Amniotic epithelial cell (primary cell): ENCODE results near the gene LCN12.

Source experiments
- DNase-seq: peaks from one replicate; pipeline ENCODE4 v3.0.0-alpha.2; 2010; ENCODE audit warnings: low read depth

The LCN12 gene

GRCh38 chr9:136951541-136952320 lies at the start of gene LCN12:
Gene LCN12, plus strand, starts transcription at chr9:136952273. Its CDS starts 55 bp downstream, at chr9:136952328.
- no peak for DNase-seq

GRCh38 chr9:136903041-136903554 lies 49.0 kb upstream of the LCN12 start:
- DNase-seq: no peak

- no peak for DNase-seq
Measured at GRCh38 chr9:136906266-136906665, 45.8 kb upstream of the LCN12 start.

- no peak for DNase-seq
Measured at GRCh38 chr9:136907011-136907914, 44.8 kb upstream of the LCN12 start.

- DNase-seq: no peak
Measured at GRCh38 chr9:136910197-136910900, 41.7 kb upstream of the LCN12 start.

GRCh38 chr9:136910901-136911245 lies 41.2 kb upstream of the LCN12 start:
- DNase-seq: no peak

- no peak for DNase-seq
Measured at GRCh38 chr9:136913701-136914438, 38.2 kb upstream of the LCN12 start.

- DNase-seq: no peak
Measured at GRCh38 chr9:136915632-136916329, 36.3 kb upstream of the LCN12 start.

GRCh38 chr9:136916330-136917184 lies 35.5 kb upstream of the LCN12 start:
- DNase-seq: no peak

- DNase-seq: no peak
Measured at GRCh38 chr9:136917902-136918301, 34.2 kb upstream of the LCN12 start.

- no peak for DNase-seq
Measured at GRCh38 chr9:136920069-136920468, 32.0 kb upstream of the LCN12 start.

- no peak for DNase-seq
Measured at GRCh38 chr9:136920734-136921231, 31.3 kb upstream of the LCN12 start.

- no peak for DNase-seq
Measured at GRCh38 chr9:136921307-136921706, 30.8 kb upstream of the LCN12 start.

- no peak for DNase-seq
Measured at GRCh38 chr9:136921718-136922117, 30.4 kb upstream of the LCN12 start.

GRCh38 chr9:136922540-136922939 lies 29.5 kb upstream of the LCN12 start:
- DNase-seq: no peak

- no peak for DNase-seq
Measured at GRCh38 chr9:136923881-136924280, 28.2 kb upstream of the LCN12 start.

GRCh38 chr9:136925414-136926153 lies 26.5 kb upstream of the LCN12 start:
- DNase-seq: no peak

GRCh38 chr9:136926154-136926704 lies 25.8 kb upstream of the LCN12 start:
- DNase-seq: no peak

- no peak for DNase-seq
Measured at GRCh38 chr9:136926749-136927148, 25.3 kb upstream of the LCN12 start.
